GM12875 (cell line): Measurements from ENCODE around the gene SRSF5.
"Not testable (repeated sequence)": the region's sequence is repeated elsewhere in the genome, so short reads cannot be mapped to it uniquely, and the experiment has no call there.

Source experiments
- H3K4me3 ChIP-seq: one replicate; pipeline ENCODE4 v1.5.1; 2011; ENCODE audit warnings: low read depth, low read length, control low read depth
- TF ChIP-seq, protein P1 (sequence below): IDR thresholded peaks from 2 replicates; pipeline ENCODE4 v1.5.1; 2011; ENCODE audit warnings: low read depth, mild to moderate bottlenecking, control low read depth, inconsistent platforms, low read length, moderate library complexity, borderline replicate concordance; ENCODE audit not compliant: insufficient read depth

Gene SRSF5

DNA sequence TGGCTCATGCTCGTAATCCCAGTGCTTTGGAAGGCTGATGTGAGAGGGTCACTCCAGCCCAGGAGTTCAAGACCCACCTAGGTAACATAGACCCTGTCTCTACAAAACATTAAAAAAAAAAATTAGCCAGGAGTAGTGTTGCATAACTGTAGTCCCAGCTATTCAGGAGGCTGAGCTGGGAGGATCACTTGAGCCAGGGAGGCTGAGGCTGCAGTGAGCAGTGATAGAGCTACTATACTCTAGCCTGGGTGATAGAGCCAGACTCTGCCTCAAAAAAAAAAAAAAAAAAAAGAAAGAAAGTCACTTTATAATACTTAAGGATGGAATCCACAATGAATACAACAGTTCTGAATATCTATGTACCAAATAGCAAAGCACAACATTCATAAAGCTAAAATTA is 40.2 kb downstream of the SRSF5 start:
- TF ChIP-seq, protein P1, sequence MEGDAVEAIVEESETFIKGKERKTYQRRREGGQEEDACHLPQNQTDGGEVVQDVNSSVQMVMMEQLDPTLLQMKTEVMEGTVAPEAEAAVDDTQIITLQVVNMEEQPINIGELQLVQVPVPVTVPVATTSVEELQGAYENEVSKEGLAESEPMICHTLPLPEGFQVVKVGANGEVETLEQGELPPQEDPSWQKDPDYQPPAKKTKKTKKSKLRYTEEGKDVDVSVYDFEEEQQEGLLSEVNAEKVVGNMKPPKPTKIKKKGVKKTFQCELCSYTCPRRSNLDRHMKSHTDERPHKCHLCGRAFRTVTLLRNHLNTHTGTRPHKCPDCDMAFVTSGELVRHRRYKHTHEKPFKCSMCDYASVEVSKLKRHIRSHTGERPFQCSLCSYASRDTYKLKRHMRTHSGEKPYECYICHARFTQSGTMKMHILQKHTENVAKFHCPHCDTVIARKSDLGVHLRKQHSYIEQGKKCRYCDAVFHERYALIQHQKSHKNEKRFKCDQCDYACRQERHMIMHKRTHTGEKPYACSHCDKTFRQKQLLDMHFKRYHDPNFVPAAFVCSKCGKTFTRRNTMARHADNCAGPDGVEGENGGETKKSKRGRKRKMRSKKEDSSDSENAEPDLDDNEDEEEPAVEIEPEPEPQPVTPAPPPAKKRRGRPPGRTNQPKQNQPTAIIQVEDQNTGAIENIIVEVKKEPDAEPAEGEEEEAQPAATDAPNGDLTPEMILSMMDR: no peak
- H3K4me3 ChIP-seq: no peak overlapping the region

DNA sequence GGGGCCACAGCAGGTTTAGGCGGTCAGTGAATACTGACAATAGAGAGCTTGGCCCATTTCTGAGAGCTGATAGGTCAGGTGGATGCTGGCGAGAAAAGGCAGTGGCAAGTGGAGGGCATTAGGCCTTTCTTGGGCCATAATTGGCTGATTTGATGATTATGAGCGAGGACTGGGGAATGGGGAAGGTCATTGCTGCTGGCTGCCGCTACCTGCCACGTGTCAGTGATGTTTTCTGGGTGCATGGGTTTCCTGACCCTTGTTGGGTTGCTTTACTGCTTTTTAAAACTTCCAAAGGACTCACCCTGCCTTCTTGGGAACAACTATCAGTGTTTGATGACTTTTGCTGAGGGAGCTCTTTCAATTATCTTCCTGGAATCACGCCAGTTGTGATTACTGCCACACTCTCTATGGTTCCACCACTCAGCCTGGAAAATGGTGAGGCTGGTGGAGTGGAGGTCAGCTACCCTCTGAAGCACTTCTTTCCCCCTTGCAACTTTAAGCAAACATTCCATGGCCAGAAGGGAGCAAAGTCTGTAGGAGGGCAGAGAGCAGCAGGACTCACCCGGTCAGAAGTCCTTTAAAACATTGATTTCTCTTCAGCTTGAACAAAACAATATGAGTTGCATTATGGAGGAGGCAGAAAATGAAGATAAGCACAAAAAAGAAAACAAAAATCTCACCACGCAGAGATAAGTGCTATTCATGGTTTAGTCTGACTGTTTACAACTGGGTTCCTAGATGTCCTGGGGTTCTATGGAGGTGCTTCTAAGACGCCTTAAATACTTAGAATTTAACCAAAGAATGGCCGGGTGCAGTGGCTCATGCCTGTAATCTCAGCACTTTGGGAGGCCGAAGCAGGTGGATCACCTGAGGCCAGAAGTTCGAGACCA is 42.2 kb downstream of the SRSF5 start:
- TF ChIP-seq, protein P1: no peak
- H3K4me3 ChIP-seq: no peak overlapping the region

DNA sequence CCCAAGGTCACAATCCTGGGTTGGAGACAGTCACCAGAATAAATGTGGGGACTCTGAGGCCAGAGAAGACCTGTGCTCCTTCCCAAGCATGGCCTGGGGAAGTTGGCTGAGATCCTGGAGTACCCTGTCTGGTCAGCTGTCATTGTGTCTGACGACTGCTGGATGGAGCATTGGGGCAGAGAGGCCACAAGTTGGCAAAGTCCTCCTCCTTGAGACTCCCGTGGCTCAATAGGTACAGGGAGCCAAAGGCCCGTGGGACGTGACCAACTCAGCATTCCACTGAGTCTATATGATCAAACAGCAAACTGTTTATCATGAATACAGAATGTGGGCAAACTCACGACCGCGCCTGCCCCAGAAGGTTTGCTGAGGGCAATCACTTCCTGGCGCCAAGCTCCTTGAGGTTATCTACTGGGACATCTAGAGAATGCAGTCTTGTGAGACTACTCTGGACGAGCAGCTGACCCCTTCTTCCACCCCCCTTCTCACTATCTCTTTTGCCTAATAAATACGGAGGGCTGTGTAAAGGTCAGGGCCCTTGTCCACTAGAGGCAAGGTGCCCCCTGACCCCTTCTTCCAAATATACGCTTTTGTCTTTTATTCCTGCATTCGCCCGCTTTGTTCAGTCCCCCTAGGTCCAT is 44.4 kb downstream of the SRSF5 start:
- TF ChIP-seq, protein P1: no peak
- no peak overlapping the region for H3K4me3 ChIP-seq

DNA sequence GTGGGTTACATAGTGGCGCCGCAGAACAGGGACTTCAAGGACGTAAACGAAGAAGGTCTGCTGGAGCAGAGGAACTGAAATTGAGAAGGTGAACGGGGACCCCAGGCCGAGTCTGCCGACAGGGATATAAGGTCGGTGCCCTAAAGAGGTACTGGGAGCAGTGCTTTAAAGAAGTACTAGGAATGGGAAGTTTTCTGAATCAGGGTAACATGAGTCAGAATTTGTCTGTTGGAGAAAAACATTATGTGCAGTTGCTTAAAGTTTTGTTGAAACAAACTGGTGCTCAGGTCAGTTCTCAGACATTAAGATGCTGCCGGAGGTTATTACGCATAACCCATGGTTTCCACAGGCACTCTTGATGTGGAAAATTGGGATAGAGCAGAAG is 44.9 kb downstream of the SRSF5 start:
- TF ChIP-seq, protein P1: no peak
- no peak overlapping the region for H3K4me3 ChIP-seq

DNA sequence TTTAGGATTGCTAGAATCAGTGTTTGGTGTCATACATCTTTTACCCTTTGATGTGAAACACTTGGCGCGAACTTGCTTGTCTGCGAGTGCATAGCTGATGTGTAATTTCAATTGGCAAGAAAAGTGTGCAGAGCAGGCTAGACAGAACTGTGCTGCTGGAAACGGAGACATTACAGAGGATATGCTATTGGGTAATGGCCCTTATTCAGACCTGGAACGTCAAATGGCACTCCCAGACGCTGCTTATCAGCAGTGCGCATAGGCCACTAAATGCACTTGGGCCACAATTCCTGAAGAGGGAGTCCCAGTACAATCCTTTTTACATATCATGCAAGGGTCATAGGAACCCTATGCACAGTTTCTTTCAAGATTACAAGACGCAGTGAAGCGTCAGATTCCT is 45.8 kb downstream of the SRSF5 start:
- no peak overlapping the region for H3K4me3 ChIP-seq
- TF ChIP-seq, protein P1: no peak

DNA sequence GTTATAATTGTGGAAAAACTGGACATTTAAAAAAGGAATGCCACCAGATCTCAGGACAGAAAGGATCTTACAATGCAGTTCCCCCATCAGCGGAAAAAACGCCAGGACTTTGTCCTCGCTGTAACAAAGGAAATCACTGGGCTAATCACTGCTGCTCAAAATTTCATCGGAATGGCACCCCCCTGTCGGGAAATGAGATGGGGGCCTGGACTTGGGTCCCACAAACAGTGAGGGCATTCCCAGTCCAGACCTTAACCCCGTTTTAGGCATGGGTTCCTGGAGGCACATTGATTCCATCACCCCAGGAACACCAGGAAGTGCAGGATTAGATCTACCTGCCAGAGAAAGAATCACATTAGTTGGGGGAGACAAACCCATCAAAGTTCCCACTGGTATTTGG is 46.4 kb downstream of the SRSF5 start:
- H3K4me3 ChIP-seq: not testable (repeated sequence)

DNA sequence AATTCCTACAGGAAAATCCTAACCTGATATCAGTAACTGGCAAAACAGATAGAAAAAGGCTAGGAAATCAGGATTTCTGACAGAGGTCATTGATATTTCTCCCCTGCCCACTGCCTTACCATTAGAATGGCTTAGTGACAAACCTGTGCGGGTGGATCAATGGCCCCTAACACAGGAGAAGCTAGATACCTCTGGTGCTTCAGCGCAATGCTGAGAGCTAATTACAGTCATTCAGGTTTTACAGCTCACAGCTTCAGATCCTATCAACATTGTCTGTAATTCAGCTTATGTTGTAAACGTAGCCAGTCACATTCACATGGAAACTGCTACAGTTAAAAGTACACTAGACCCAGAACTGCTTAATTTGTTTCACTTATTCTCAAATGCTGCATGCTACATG is 47.5 kb downstream of the SRSF5 start:
- H3K4me3 ChIP-seq: no peak overlapping the region
- TF ChIP-seq, protein P1: no peak
